ENCODE measurements around the gene PLEKHO2. TPM values are rescaled to one million over a fixed set of nuclear protein-coding genes. Genes with fewer than 3 reads are reported as not detected.

PLEKHO2 gene
- total RNA-seq, 4 donors from 2014 or later: 53.0 to 86.6 (median 58.4) TPM

DNA sequence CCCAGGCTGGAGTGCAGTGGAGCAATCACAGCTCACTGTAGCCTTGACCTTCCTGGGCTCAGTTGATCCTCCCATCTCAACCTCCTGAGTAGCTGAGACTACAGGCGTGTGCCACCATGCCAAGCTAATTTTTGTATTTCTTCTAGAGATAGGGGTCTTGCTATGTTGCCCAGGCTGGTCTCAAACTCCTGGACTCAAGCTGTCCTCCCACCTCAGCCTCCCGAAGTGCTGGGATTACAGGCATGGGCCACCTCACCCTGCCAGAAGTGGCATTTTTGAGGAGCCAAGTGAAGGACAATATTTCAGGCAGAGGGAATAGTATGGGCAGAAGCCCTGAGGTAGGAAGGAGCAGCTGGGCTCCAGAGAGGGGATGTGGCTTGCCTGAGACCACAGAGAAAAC is 74.7 kb downstream of the PLEKHO2 start:
- no peak for ATAC-seq (ENCODE audit: low FRiP score)

GRCh38 chr15:64917211-64917610 is 75.5 kb downstream of the PLEKHO2 start:
- TF ChIP-seq CTCF (IDR thresholded peaks at IDR 0.05): no peak
- no peak for DNase-seq (ENCODE audit: low spot score)
- ATAC-seq (ENCODE audit: low FRiP score): no peak

More for the DNA sequence above, 74.7 kb downstream of the PLEKHO2 start:
- DNase-seq (ENCODE audit: low spot score): no peak
- TF ChIP-seq CTCF (IDR thresholded peaks at IDR 0.05): no peak

Other genes with a start within 250 kb of the PLEKHO2 start
- 1 to 10 TPM; 1.4 to 3.1 (median 2.8) TPM for gene RBPMS2, start 66.3 kb upstream of the PLEKHO2 start, total RNA-seq
- 1 to 10 TPM in 2 of 4 donors, under 1 TPM in 1, not detected in 1; 0.63 to 1.4 (median 1.0) TPM for gene PIF1, start 16.3 kb upstream of the PLEKHO2 start, total RNA-seq
- gene ANKDD1A, start 70.0 kb downstream of the PLEKHO2 start, total RNA-seq: 10 to 100 TPM in 1 of 4 donors, 1 to 10 TPM in 3; 5.9 to 18.5 (median 7.5) TPM
- 10 to 100 TPM; 72.9 to 93.9 (median 84.7) TPM for gene SPG21, start 148.0 kb downstream of the PLEKHO2 start, total RNA-seq
- 10 to 100 TPM; 16.8 to 25.2 (median 22.4) TPM for gene MTFMT, start 187.7 kb downstream of the PLEKHO2 start, total RNA-seq
- gene SLC51B, start 203.5 kb downstream of the PLEKHO2 start, total RNA-seq: not detected
- gene RASL12, start 226.1 kb downstream of the PLEKHO2 start, total RNA-seq: 10 to 100 TPM in 1 of 4 donors, 1 to 10 TPM in 3; 4.6 to 50.0 (median 7.6) TPM
- gene KBTBD13, start 234.8 kb downstream of the PLEKHO2 start, total RNA-seq: not detected